B cell (primary cell): Measurements from ENCODE around the gene TIMMDC1. TPM values are rescaled to one million over a fixed set of nuclear protein-coding genes. Genes with fewer than 3 reads are reported as not detected.

ENCODE experiments used
- ATAC-seq: fragments of 200-7000 bp; cut with Tn5 transposase; one replicate; pipeline ENCODE4 v1.10.0; 2021; ENCODE audit warnings: low read depth, mild to moderate bottlenecking, moderate number of reproducible peaks, moderate library complexity
- CTCF ChIA-PET: fragments of 350-600 bp; sonication (Branson Sonifier 250); formaldehyde crosslinking; loops from one replicate; lab custom pipeline; 2021; ENCODE audit warnings: antibody characterized with exemption, inconsistent platforms; lab: Charles Lee
- POLR2A ChIA-PET: fragments of 350-600 bp; sonication (Branson Sonifier 250); formaldehyde crosslinking; loops from one replicate; lab custom pipeline; 2021; ENCODE audit warnings: antibody characterized with exemption; lab: Charles Lee
- DNase-seq: peaks from one replicate; pipeline ENCODE4 v3.0.0; 2013
- H2AFZ ChIP-seq: 2 replicates; pipeline ENCODE4 v1.6.1; 2012; ENCODE audit warnings: mild to moderate bottlenecking, low read depth, low read length; ENCODE audit not compliant: insufficient read depth, poor library complexity, severe bottlenecking
- H3K27ac ChIP-seq, 2 donors: 1 replicate in 1 of 2; 2 replicates in 1 of 2; pipeline ENCODE4 v1.5.1; 2012 to 2013; ENCODE audit warnings: low read length in 2 of 2, mild to moderate bottlenecking in 2 of 2, moderate library complexity in 1 of 2
- H3K27me3 ChIP-seq, 4 experiments: fragments of 200-600 bp in 1 of 4; sonication (generic) in 1 of 4; replicated peaks in 1 of 4; 1 replicate in 2 of 4; 2 replicates in 2 of 4; pipeline versions ENCODE4 v1.6.1 to v1.7.0; 2013 to 2016; ENCODE audit warnings: low read length in 3 of 4, mild to moderate bottlenecking in 2 of 4, mixed read lengths in 1 of 4, moderate library complexity in 1 of 4; ENCODE audit not compliant: insufficient read depth in 4 of 4, control insufficient read depth in 3 of 4; ENCODE audit errors: control extremely low read depth in 1 of 4
- H3K36me3 ChIP-seq, 2 experiments: replicated peaks in 1 of 2; 1 replicate in 1 of 2; 2 replicates in 1 of 2; pipeline versions ENCODE4 v1.6.1 to v1.7.1; 2013; ENCODE audit warnings: low read length in 1 of 2; ENCODE audit not compliant: insufficient read depth in 2 of 2, control insufficient read depth in 1 of 2; ENCODE audit errors: control extremely low read depth in 1 of 2, extremely low read depth in 1 of 2
- H3K4me1 ChIP-seq, 2 donors: fragments of 200-600 bp in 1 of 2; sonication (generic) in 1 of 2; 1 replicate in 1 of 2; 2 replicates in 1 of 2; pipeline versions ENCODE4 v1.5.1 to v1.6.1; 2013 to 2017; ENCODE audit warnings: low read length in 2 of 2; ENCODE audit not compliant: control insufficient read depth in 2 of 2, insufficient read depth in 2 of 2
- H3K4me2 ChIP-seq: replicated peaks from 2 replicates; pipeline ENCODE3; 2012; ENCODE audit warnings: mild to moderate bottlenecking, low read depth, low read length; ENCODE audit not compliant: poor library complexity, severe bottlenecking
- H3K4me3 ChIP-seq, 5 experiments: fragments of 200-600 bp in 1 of 5; sonication (generic) in 1 of 5; 1 replicate in 3 of 5; 2 replicates in 2 of 5; pipeline versions ENCODE4 v1.5.1 to v1.7.0; 2011 to 2016; ENCODE audit warnings: low read length in 4 of 5, mild to moderate bottlenecking in 4 of 5, low read depth in 2 of 5, control low read depth in 1 of 5, moderate library complexity in 1 of 5; ENCODE audit not compliant: insufficient read depth in 1 of 5; ENCODE audit errors: control extremely low read depth in 1 of 5, extremely low read depth in 1 of 5
- H3K79me2 ChIP-seq: fragments of 200-600 bp; sonication (generic); one replicate; pipeline ENCODE4 v1.6.0; 2016; ENCODE audit warnings: low read length; ENCODE audit not compliant: control insufficient read depth, insufficient read depth
- H3K9ac ChIP-seq: fragments of 200-600 bp; sonication (generic); 2 replicates; pipeline ENCODE4 v1.6.1; 2017; ENCODE audit warnings: mild to moderate bottlenecking, low read length, moderate library complexity
- H3K9me3 ChIP-seq, 3 donors: one replicate each; pipeline versions ENCODE4 v1.6.1 to v1.7.1; 2013; ENCODE audit warnings: low read length in 2 of 3; ENCODE audit not compliant: control insufficient read depth in 2 of 3, insufficient read depth in 1 of 3; ENCODE audit errors: control extremely low read depth in 1 of 3
- H4K20me1 ChIP-seq: 2 replicates; pipeline ENCODE4 v1.6.0; 2012; ENCODE audit warnings: mild to moderate bottlenecking, low read length; ENCODE audit not compliant: insufficient read depth, control insufficient read depth, poor library complexity, severe bottlenecking
- H3K27ac Mint-ChIP-seq: one replicate; pipeline ENCODE4 v1.8.0; 2021; ENCODE audit warnings: mixed read lengths
- H3K27me3 Mint-ChIP-seq: one replicate; pipeline ENCODE4 v1.8.0; 2021; ENCODE audit warnings: mixed read lengths
- H3K4me1 Mint-ChIP-seq: one replicate; pipeline ENCODE4 v1.8.0; 2021; ENCODE audit warnings: mixed read lengths
- H3K4me3 Mint-ChIP-seq: one replicate; pipeline ENCODE4 v1.8.0; 2021; ENCODE audit warnings: mixed read lengths
- H3K9me3 Mint-ChIP-seq: one replicate; pipeline ENCODE4 v1.8.0; 2022; ENCODE audit warnings: mixed read lengths; ENCODE audit not compliant: insufficient read depth
- CTCF ChIP-seq: fragments of 200-600 bp; IDR thresholded peaks from one replicate; pipeline ENCODE4 v1.8.0; 2022; ENCODE audit warnings: antibody characterized with exemption, mild to moderate bottlenecking
- EZH2 ChIP-seq: IDR thresholded peaks from 2 replicates; pipeline ENCODE4 v1.6.1; 2012; ENCODE audit warnings: borderline replicate concordance, low read depth, mild to moderate bottlenecking, moderate library complexity, low read length; ENCODE audit not compliant: insufficient read depth, poor library complexity, severe bottlenecking
- WGBS: methylation state at CpG from one replicate; pipeline ENCODE4 v1.1.5; 2013; ENCODE audit warnings: missing lambda C conversion rate; ENCODE audit not compliant: insufficient coverage; 5-methylcytosine and 5-hydroxymethylcytosine counted together
- intact Hi-C: fragments of 100-400 bp; cut with micrococcal nuclease; formaldehyde crosslinking; loops from one replicate; pipeline ENCODE4 v1.10.0; 2022
- polyA plus RNA-seq: library from polyadenylated mRNA; depleted of rRNA; stranded (reverse); fragments of >200 nt; gene quantifications from 2 replicates; pipeline ENCODE4 v1.2.3, GENCODE V29; 2012
- total RNA-seq, 2 donors: library from RNA; stranded (reverse); fragments of 120-200 nt in 1 of 2; gene quantifications; 1 replicate in 1 of 2; 2 replicates in 1 of 2; pipeline versions ENCODE4 v1.2.3 to v1.2.4, GENCODE V29; 2013 to 2022

Gene TIMMDC1
- total and polyA plus RNA-seq, 2 donors (not counting 1 experiment from before 2014, with no cell fraction given): 50.5 to 58.5 TPM

GRCh38 chr3:119468041-119468440 lies 30.3 kb upstream of the TIMMDC1 start:
- CTCF ChIA-PET: interaction anchor here (0.6 to 1.7 kb wide), 2 partner anchors 92 to 213 kb away, joined by 4 to 7 read pairs; no protein-coding TSS in a partner anchor

More at GRCh38 chr3:119468041-119468440, 30.3 kb upstream of the TIMMDC1 start:
- peak overlapping the region; percentile 94 for H2AFZ ChIP-seq
- H3K4me1 Mint-ChIP-seq: peaks cover 40% of the 10 kb centered on the region
- H3K4me3 Mint-ChIP-seq: peak overlapping the region; percentile 98
- peaks cover 11 to 20% of the 10 kb centered on the region in 2 experiments for H3K36me3 ChIP-seq
- no peak for DNase-seq
- no peaks in the 10 kb centered on the region for H3K9me3 Mint-ChIP-seq
- peaks cover 28% of the 10 kb centered on the region for H3K79me2 ChIP-seq
- intact Hi-C loops: loop anchor here (1.0 to 10.0 kb wide), 4 partner anchors 30 to 223 kb away; partner anchors contain the start of genes B4GALT4, COX17 and TIMMDC1
- peak overlapping the region; percentile 61 to 74 for H3K27ac ChIP-seq
- TF ChIP-seq EZH2 (no peak), CTCF (no peak)
- no peaks in the 10 kb centered on the region for H4K20me1 ChIP-seq
- peaks cover 24 to 30% of the 10 kb centered on the region in 2 donors for H3K4me1 ChIP-seq
- WGBS: 100% methylated on average over 1 of the region's 2 CpGs
- H3K4me3 ChIP-seq: peak overlapping the region in 2 of 5 experiments; percentile 82 to 94
- no peaks in the 10 kb centered on the region for H3K27me3 Mint-ChIP-seq
- H3K27me3 ChIP-seq: no peaks in the 10 kb centered on the region
- H3K4me2 ChIP-seq: peak overlapping the region; percentile 78
- no peak for ATAC-seq
- H3K27ac Mint-ChIP-seq: peak overlapping the region; percentile 92
- peak overlapping the region; percentile 83 for H3K9ac ChIP-seq
- no peaks in the 10 kb centered on the region for H3K9me3 ChIP-seq
- POLR2A ChIA-PET: interaction anchor here (0.7 to 1.9 kb wide), 4 partner anchors 16 to 213 kb away, joined by 3 to 11 read pairs (median 4); partner anchors contain the start of gene TIMMDC1
